Osteoblast (primary cell): ENCODE data around the gene ZNF330. TPM values are rescaled to one million over a fixed set of nuclear protein-coding genes. Genes with fewer than 3 reads are reported as not detected.
A peak's percentile ranks its signal among the peaks of the same experiment; 100 is the strongest.

Experiments
- DNase-seq: peaks from one replicate; pipeline ENCODE4 v3.0.0; 2011; ENCODE audit warnings: low spot score, mixed read lengths; ENCODE audit not compliant: insufficient read length; ENCODE audit errors: missing footprints
- H2AFZ ChIP-seq: 2 replicates; pipeline ENCODE4 v1.6.0; 2011; ENCODE audit warnings: mild to moderate bottlenecking, low read length
- H3K27ac ChIP-seq: 2 replicates; pipeline ENCODE4 v1.5.1; 2011; ENCODE audit warnings: mild to moderate bottlenecking, low read depth, low read length, moderate library complexity
- H3K27me3 ChIP-seq: 2 replicates; pipeline ENCODE4 v1.6.0; 2012; ENCODE audit warnings: mild to moderate bottlenecking, control low read depth, inconsistent platforms, low read length, moderate library complexity; ENCODE audit not compliant: insufficient read depth
- H3K36me3 ChIP-seq: 2 replicates; pipeline ENCODE4 v1.5.1; 2011; ENCODE audit warnings: mild to moderate bottlenecking, low read length, control low read depth, moderate library complexity; ENCODE audit not compliant: insufficient read depth
- H3K4me1 ChIP-seq: 2 replicates; pipeline ENCODE4 v1.5.1; 2011; ENCODE audit warnings: mild to moderate bottlenecking, low read length, control low read depth, moderate library complexity; ENCODE audit not compliant: insufficient read depth
- H3K4me2 ChIP-seq: 2 replicates; pipeline ENCODE4 v1.6.0; 2011; ENCODE audit warnings: mild to moderate bottlenecking, low read length; ENCODE audit not compliant: insufficient read depth
- H3K4me3 ChIP-seq: fragments of 200-600 bp; sonication (generic); 3 replicates; pipeline ENCODE4 v1.5.1; 2012; ENCODE audit warnings: mild to moderate bottlenecking, low read length, inconsistent platforms; ENCODE audit not compliant: insufficient read depth
- H3K79me2 ChIP-seq: 2 replicates; pipeline ENCODE4 v1.6.0; 2012; ENCODE audit warnings: mild to moderate bottlenecking, low read length, control low read depth, inconsistent platforms; ENCODE audit not compliant: insufficient read depth
- H3K9me3 ChIP-seq: 2 replicates; pipeline ENCODE4 v1.5.1; 2011; ENCODE audit warnings: low read depth, low read length, control low read depth
- H4K20me1 ChIP-seq: 2 replicates; pipeline ENCODE4 v1.6.0; 2012; ENCODE audit warnings: mild to moderate bottlenecking, low read length, control low read depth; ENCODE audit not compliant: insufficient read depth
- CTCF ChIP-seq: IDR thresholded peaks from 2 replicates; pipeline ENCODE4 v1.5.1; 2011; ENCODE audit warnings: mild to moderate bottlenecking, low read depth, low read length, moderate library complexity; ENCODE audit errors: extremely low read depth
- total RNA-seq: library from RNA; depleted of rRNA; stranded (reverse); fragments of >200 nt; gene quantifications from 2 replicates; pipeline ENCODE4 v1.2.3, GENCODE V29; 2012

ZNF330 gene
- total RNA-seq, 1 donor: 33.7 TPM

DNA sequence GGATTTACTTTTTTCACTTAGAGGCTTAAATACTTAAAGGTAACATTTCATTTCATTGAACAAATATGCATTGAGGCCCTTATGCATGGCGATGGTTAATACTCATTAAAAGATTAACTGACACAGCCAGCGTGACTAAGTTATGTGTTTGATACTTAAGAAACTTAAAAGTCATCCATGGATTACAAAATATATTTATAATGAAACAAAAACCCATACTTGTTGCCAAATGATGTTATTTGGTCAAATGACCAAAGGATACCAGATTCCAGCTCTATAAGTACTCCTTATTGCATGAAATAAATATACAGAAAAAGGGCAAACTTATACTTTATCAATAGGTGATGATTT lies 26.7 kb downstream of the ZNF330 start:
- H3K9me3 ChIP-seq: no peaks in the 10 kb centered on the region
- H2AFZ ChIP-seq: no peak overlapping the region
- H3K27me3 ChIP-seq: no peaks in the 10 kb centered on the region
- no peak for TF ChIP-seq CTCF
- DNase-seq: no peak
- peak overlapping the region; percentile 42 for H3K27ac ChIP-seq
- no peaks in the 10 kb centered on the region for H4K20me1 ChIP-seq
- peaks cover 23% of the 10 kb centered on the region for H3K4me1 ChIP-seq
- H3K4me3 ChIP-seq: no peak overlapping the region
- H3K36me3 ChIP-seq: no peaks in the 10 kb centered on the region
- H3K4me2 ChIP-seq: no peak overlapping the region
- H3K79me2 ChIP-seq: no peaks in the 10 kb centered on the region

DNA sequence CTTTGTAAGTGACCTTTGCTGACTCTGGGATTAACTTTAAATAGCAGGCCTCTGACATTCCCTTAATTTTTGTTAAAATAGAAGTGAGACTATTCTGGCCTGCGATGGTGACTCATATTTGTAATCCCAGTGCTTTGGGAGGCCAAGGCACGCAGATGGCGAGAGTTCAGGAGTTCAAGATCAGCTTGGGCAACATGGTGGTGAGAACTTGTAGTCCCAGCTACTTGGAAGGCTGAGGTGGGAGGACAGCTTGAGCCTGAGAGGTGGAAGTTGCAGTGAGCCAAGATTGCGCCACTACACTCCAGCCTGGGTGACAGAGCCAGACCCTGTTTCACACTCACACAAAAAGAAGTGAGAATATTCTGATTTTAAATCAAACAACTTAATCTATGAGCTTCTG lies 27.3 kb downstream of the ZNF330 start:
- H3K9me3 ChIP-seq: no peaks in the 10 kb centered on the region
- DNase-seq: peak; percentile 29
- no peaks in the 10 kb centered on the region for H3K36me3 ChIP-seq
- H3K4me1 ChIP-seq: peaks cover 23% of the 10 kb centered on the region
- no peaks in the 10 kb centered on the region for H3K27me3 ChIP-seq
- H3K4me3 ChIP-seq: no peak overlapping the region
- H3K79me2 ChIP-seq: no peaks in the 10 kb centered on the region
- H3K4me2 ChIP-seq: no peak overlapping the region
- no peaks in the 10 kb centered on the region for H4K20me1 ChIP-seq
- TF ChIP-seq CTCF: no peak
- H3K27ac ChIP-seq: peak overlapping the region; percentile 42
- H2AFZ ChIP-seq: no peak overlapping the region

DNA sequence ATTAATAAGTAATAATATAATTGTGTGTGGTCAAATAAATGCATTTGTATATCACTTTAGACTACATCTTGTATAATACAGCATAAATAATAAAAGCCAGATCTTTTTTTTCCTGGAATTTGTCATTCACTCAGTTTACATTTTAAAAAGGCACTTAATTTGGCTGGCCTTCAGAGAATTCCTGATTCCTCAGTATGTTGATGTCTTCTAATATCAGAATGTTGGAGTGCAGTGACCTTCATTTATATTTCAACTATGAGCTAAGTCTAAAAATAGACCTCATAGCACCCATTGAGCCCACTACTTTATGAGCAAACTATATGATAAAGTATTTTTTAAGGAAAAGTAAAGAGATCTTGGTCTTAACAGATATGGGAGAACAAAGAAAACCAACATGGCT lies 27.8 kb downstream of the ZNF330 start:
- H3K4me2 ChIP-seq: no peak overlapping the region
- H3K27me3 ChIP-seq: no peaks in the 10 kb centered on the region
- no peaks in the 10 kb centered on the region for H4K20me1 ChIP-seq
- H3K36me3 ChIP-seq: no peaks in the 10 kb centered on the region
- no peaks in the 10 kb centered on the region for H3K9me3 ChIP-seq
- TF ChIP-seq CTCF: no peak
- peaks cover 23% of the 10 kb centered on the region for H3K4me1 ChIP-seq
- no peaks in the 10 kb centered on the region for H3K79me2 ChIP-seq
- H3K27ac ChIP-seq: no peak overlapping the region
- no peak overlapping the region for H2AFZ ChIP-seq
- DNase-seq: no peak
- H3K4me3 ChIP-seq: no peak overlapping the region

GRCh38 chr4:141254326-141254725 lies 33.6 kb downstream of the ZNF330 start:
- H3K4me2 ChIP-seq: no peak overlapping the region
- no peak for TF ChIP-seq CTCF
- H4K20me1 ChIP-seq: no peaks in the 10 kb centered on the region
- no peak for DNase-seq
- H3K9me3 ChIP-seq: no peaks in the 10 kb centered on the region
- H3K79me2 ChIP-seq: no peaks in the 10 kb centered on the region
- no peak overlapping the region for H3K4me3 ChIP-seq
- H3K36me3 ChIP-seq: no peaks in the 10 kb centered on the region
- H2AFZ ChIP-seq: no peak overlapping the region
- no peak overlapping the region for H3K27ac ChIP-seq
- H3K27me3 ChIP-seq: no peaks in the 10 kb centered on the region
- no peaks in the 10 kb centered on the region for H3K4me1 ChIP-seq
